Suprapubic skin (tissue), 4 donors: ENCODE data around the gene NFATC2.

Experiments used
- EP300 ChIP-seq: sonication (generic); formaldehyde crosslinking; IDR thresholded peaks from one replicate; pipeline ENCODE4 v1.6.1; 2017; ENCODE audit warnings: antibody characterized with exemption
- POLR2A ChIP-seq, 2 donors: fragments of 450-650 bp; IDR thresholded peaks; one replicate each; pipeline ENCODE4 v1.6.1; 2017; ENCODE audit warnings: antibody characterized with exemption in 2 of 2, mild to moderate bottlenecking in 2 of 2, moderate library complexity in 2 of 2
- POLR2AphosphoS5 ChIP-seq, 3 donors: sonication (generic); formaldehyde crosslinking; IDR thresholded peaks; one replicate each; pipeline ENCODE4 v1.6.1; 2017; ENCODE audit warnings: antibody characterized with exemption in 3 of 3
- TF ChIP-seq, protein P1 (sequence below), 2 donors: fragments of 200-600 bp in 1 of 2; fragments of 450-650 bp in 1 of 2; sonication (generic) in 1 of 2; IDR thresholded peaks; one replicate each; pipeline ENCODE4 v1.5.1; 2016 to 2019; ENCODE audit warnings: antibody characterized with exemption in 2 of 2, mild to moderate bottlenecking in 1 of 2, moderate library complexity in 1 of 2

DNA sequence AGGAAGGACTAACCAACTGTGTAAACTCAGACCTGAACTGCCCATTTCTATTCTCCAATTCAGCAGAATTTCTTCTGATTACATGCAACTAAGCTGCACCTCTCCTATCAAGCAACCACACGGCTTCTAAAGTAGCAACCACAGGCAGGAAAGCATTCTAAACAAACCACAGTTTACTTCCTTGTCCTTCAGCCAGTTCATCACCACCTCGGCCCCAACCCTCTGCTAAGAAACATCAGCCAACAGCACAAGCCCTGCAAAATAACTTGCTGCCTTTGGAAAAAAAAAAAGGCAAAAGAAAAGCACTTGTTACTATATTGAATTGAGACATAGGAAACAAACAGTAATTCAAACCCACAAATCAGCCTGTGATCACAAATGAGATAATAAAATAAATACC is 140.3 kb downstream of the NFATC2 start:
- TF ChIP-seq, protein P1, sequence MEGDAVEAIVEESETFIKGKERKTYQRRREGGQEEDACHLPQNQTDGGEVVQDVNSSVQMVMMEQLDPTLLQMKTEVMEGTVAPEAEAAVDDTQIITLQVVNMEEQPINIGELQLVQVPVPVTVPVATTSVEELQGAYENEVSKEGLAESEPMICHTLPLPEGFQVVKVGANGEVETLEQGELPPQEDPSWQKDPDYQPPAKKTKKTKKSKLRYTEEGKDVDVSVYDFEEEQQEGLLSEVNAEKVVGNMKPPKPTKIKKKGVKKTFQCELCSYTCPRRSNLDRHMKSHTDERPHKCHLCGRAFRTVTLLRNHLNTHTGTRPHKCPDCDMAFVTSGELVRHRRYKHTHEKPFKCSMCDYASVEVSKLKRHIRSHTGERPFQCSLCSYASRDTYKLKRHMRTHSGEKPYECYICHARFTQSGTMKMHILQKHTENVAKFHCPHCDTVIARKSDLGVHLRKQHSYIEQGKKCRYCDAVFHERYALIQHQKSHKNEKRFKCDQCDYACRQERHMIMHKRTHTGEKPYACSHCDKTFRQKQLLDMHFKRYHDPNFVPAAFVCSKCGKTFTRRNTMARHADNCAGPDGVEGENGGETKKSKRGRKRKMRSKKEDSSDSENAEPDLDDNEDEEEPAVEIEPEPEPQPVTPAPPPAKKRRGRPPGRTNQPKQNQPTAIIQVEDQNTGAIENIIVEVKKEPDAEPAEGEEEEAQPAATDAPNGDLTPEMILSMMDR (IDR thresholded peaks at IDR 0.05) = no peak
- no peak for TF ChIP-seq POLR2A (IDR thresholded peaks at IDR 0.05)
- TF ChIP-seq POLR2AphosphoS5 (IDR thresholded peaks at IDR 0.05) = no peak
- TF ChIP-seq EP300 = no peak
